Rectal smooth muscle tissue (tissue), 1 donor: ENCODE results near the gene PKNOX2.
A peak's percentile ranks its signal among the peaks of the same experiment; 100 is the strongest.

Source experiments
- H3K27ac ChIP-seq: one replicate; pipeline ENCODE4 v1.7.0; 2013; ENCODE audit warnings: low read depth, low read length, inconsistent platforms
- H3K27me3 ChIP-seq: one replicate; pipeline ENCODE4 v1.7.0; 2013; ENCODE audit warnings: low read length; ENCODE audit not compliant: control insufficient read depth, insufficient read depth
- H3K36me3 ChIP-seq: one replicate; pipeline ENCODE4 v1.7.0; 2013; ENCODE audit warnings: low read length; ENCODE audit not compliant: control insufficient read depth, insufficient read depth
- H3K4me1 ChIP-seq: one replicate; pipeline ENCODE4 v1.7.0; 2013; ENCODE audit warnings: low read length; ENCODE audit not compliant: control insufficient read depth, insufficient read depth
- H3K4me3 ChIP-seq: one replicate; pipeline ENCODE4 v1.7.0; 2013; ENCODE audit warnings: low read length
- H3K9ac ChIP-seq: one replicate; pipeline ENCODE4 v1.7.0; 2013; ENCODE audit warnings: low read length

PKNOX2 gene

DNA sequence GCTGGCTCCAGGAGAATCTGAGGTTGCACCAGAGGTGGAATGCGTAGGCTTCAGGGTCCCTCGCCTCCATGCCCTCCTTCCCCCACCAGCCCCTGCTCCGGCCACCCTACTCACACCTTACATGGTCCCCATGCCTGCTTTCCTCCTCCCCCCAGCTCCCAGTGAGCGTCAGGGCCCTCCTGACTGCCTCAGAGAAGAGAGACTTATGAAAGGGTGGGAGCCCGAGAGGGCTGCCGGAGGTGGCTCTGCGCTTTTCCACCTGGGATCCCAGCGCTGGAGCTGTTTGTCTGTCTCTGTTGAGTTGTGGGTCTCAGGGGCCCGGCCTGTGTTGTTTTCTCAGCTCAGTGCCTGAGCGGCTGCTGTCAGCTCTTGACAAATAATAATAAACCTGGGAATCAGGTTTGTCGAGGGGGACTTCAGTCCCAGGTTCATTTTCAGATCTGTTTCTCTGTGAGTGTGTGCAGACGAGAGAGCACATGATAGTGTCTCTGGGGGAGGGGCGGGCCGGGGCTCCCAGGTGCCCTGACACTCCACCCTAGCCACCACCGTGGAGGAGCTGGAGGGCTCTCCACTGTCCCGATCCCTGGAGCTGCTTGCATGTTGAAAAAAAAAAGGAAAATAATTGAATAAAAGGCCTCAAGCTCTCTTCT, 177.9 kb downstream of the PKNOX2 start:
- Histone ChIP-seq H3K4me1 (peaks cover 2% of the 10 kb centered on the region), H3K36me3 (no peaks in the 10 kb centered on the region), H3K4me3 (no peak overlapping the region), H3K27me3 (no peaks in the 10 kb centered on the region), H3K9ac (no peak overlapping the region), H3K27ac (no peak overlapping the region)

DNA sequence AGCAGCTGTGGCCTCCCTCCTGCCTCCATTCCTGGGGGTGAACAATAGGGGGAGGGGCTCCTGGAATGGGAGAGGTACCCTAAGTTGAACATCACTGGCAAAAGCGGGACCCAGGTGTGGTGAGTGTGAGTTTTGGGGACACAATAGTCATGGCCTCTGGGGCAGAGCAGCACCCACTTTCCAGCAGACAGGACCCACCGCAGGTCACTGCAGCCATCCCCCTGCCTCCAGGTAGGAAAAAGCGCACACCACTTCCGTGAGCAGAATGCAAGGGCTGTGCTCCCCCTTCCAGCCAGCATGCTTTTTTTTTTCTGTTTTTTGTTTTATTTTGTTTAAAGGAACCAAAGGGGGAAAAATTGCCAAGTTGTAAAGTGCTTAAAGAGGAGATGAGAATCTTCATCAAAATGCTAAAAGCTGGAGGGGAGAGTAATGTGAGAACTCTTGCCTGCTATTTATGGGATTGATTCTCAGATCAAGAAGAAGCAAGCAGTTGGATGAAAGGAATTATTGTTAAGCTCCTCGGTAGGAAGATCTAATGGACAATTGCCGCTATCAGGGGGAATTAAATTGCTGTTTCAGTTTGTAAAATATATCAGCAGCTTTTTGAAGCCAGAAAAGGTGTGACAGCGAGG, 178.7 kb downstream of the PKNOX2 start:
- H3K4me1 ChIP-seq = peaks cover 2% of the 10 kb centered on the region
- no peak overlapping the region for H3K9ac ChIP-seq
- no peaks in the 10 kb centered on the region for H3K36me3 ChIP-seq
- H3K27me3 ChIP-seq = no peaks in the 10 kb centered on the region
- H3K4me3 ChIP-seq = no peak overlapping the region
- no peak overlapping the region for H3K27ac ChIP-seq

DNA sequence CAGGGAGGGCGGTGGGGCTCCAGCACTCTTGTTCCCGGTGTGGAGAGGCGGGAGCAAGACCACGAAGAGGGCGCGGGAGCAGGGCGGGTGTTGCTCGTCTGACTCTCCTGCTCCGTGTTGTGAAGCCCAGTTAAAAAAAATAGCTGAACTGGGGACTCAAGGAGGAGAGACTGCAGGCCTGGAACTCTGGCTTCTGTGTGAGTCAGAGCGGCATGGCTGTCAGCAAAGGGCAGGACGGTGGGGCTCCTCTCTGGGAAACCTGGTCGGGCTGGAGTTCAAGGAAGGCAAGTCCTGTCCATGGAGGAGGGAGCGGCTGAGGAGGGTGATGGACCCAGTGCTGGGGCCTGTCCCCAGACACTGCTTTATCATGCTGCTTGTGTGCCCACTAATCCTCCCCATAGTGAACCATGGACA, 179.2 kb downstream of the PKNOX2 start:
- Histone ChIP-seq H3K27me3 (no peaks in the 10 kb centered on the region), H3K36me3 (no peaks in the 10 kb centered on the region), H3K27ac (no peak overlapping the region), H3K4me3 (no peak overlapping the region), H3K4me1 (peaks cover 2% of the 10 kb centered on the region), H3K9ac (no peak overlapping the region)

DNA sequence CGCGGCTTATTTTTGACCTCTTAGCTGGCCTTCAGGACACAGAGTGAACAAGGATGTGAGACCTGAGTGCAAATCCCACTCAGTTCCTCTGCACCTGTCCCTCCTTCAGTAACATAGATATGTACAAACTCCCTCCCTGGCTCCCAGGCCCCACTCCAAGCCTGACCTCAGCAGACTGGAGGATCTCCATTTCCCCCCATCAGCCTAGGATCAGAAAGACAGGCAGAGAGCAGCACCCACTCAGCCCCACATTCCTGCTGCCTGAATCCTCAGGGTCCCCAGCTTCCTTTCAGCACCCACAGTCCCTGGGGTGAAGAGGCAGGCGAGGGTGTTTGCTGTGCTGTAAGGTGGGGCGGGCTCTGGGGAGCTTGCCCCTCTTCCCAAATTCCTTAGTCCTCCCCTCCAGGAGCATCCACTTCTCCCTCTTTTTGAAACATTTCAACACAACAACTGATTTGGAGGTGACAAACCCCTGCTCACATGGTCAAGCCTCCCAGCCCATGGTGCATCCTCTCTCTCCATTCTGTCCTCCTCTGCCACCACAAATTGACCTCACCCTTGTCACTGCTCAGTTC, 180.4 kb downstream of the PKNOX2 start:
- Histone ChIP-seq H3K9ac (peak overlapping the region; percentile 9), H3K4me3 (no peak overlapping the region), H3K27ac (no peak overlapping the region), H3K36me3 (no peaks in the 10 kb centered on the region), H3K27me3 (no peaks in the 10 kb centered on the region), H3K4me1 (peaks cover 2% of the 10 kb centered on the region)

DNA sequence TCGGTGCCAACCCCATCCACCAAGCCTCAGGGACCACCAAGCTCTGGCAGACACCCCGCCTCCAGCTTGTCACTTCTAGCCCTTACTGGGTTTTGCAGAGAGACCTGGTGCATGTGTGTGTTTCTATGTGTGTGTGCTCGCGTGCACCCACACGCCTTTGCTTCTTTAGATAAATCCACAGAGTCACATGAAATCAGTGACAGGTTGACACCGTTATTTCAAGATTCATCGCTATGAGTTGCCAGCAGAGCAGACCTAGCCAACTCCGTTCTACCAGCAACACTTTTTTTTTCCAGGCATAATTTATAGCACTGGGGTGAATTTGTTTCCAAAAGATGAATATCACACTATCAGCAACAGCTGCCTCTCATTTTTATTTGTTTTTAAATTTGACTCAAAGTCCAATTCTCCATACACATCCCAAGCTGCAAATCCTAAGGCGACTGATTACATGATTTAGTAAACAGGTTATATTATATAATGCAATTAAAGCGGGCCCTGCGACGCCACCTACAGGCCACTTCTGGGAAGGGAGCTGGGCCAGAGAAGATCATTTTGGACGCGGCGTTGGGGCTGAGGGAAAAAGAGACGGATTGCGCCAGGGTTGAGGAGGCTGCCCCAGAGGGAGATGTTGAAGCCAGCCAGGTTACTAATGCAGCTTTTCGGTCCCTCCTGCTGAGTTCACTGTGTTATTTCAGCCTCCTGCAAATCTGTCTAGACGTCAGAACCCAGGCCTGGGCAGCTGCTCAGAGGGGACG, 181.0 kb downstream of the PKNOX2 start:
- no peak overlapping the region for H3K9ac ChIP-seq

DNA sequence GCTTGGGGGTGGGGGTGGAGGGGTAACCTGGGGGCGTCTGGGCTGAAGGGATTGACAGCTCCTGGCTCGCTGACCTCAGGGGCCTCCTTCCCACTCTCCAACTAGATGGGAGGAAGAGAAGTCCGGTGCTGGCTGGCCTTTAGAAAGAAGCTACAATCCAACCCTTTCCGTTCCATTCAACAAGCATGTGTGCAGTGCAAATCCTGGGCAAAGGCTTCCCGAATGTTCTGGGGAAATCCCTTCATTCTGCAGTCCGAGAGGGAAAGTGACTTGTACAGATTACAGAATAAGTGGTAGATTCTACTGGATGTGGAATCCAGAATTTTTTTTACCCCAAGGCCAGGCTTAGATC, 181.6 kb downstream of the PKNOX2 start:
- H3K27me3 ChIP-seq = no peaks in the 10 kb centered on the region
- H3K9ac ChIP-seq = no peak overlapping the region
- H3K4me3 ChIP-seq = no peak overlapping the region
- no peaks in the 10 kb centered on the region for H3K36me3 ChIP-seq
- peaks cover 2% of the 10 kb centered on the region for H3K4me1 ChIP-seq
- H3K27ac ChIP-seq = no peak overlapping the region

More for the DNA sequence above, 181.0 kb downstream of the PKNOX2 start:
- Histone ChIP-seq H3K4me1 (peaks cover 2% of the 10 kb centered on the region), H3K36me3 (no peaks in the 10 kb centered on the region), H3K4me3 (no peak overlapping the region), H3K27me3 (no peaks in the 10 kb centered on the region), H3K27ac (no peak overlapping the region)

DNA sequence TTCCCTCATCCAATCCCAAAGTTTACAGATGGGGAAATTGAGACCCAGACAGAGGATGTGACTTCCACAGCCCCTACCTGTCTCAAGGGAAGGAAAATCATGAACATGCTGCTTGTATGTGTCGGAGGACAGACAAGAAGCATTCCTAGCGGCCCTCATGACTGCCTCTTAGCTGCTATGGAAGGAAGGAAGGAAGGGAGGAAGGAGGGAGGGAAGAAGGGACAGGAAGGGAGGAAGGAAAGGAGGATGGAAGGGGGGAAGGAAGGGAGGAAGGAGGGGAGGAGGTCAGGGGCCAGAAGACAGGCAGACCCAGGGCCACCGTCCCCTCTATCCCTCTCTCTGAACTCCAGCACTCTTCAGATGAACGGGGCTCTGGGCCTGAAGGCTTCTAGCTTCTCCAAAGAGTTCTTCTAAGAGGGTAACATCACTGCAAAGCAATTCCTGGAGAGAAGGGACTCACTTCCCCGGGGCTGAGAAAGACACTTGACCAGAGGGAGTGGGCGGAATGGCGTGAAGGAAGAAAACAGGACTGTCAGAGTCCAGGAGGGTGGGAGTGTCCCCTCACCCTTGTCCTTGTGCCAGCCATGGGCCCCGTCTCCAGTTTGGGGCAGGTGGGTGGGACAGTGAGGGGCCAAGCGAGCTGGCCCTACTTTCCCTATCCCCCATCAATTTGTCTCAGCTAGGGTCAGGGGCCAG, 182.2 kb downstream of the PKNOX2 start:
- Histone ChIP-seq H3K4me3 (no peak overlapping the region), H3K27ac (peak overlapping the region; percentile 28), H3K4me1 (peaks cover 2% of the 10 kb centered on the region), H3K36me3 (no peaks in the 10 kb centered on the region), H3K9ac (no peak overlapping the region), H3K27me3 (no peaks in the 10 kb centered on the region)

DNA sequence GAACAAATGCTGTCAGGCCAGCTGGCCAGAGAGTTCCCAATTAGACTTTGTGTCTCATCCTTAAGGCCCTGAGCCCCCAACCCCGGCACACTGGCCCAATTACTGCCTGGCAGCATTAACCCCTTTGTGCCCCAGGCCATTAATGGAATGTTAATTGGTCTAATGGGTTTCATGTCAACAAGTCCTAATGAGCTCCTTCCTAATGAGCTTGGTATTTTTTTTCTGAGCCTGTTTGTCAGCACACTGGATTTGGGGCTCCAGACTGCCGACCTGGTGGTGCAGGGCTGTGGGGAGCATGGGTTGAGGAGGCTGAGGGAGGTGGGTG, 182.7 kb downstream of the PKNOX2 start:
- Histone ChIP-seq H3K4me3 (no peak overlapping the region), H3K4me1 (peaks cover 2% of the 10 kb centered on the region), H3K27ac (no peak overlapping the region)

DNA sequence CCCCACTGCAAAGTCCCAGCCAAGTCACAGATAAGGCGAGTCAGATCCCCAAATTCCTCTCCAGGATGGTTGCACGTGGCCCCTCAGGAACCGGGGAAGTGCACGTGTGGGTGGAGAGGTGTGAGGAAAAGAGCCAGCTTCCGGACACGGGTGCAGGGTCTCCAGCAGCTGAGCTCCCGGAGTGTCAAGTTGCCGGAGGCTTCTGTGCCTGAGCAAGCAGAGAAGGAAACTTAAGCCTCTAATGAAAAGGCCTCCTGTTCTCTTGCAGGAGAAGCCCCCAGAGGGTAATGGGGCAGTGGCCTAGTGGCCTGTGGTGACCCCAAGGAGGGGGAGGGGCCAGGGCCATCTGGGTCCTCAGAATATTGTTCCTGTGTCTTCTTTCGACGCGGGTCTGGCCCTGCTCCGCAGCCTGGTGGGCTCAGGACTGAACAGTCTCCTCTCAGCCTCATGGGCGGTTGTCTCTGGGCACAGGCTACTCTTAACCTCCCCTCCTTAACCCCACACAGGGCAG, 183.6 kb downstream of the PKNOX2 start:
- H3K4me1 ChIP-seq = peaks cover 2% of the 10 kb centered on the region
- H3K9ac ChIP-seq = no peak overlapping the region
- H3K4me3 ChIP-seq = no peak overlapping the region
- H3K36me3 ChIP-seq = no peaks in the 10 kb centered on the region
- no peak overlapping the region for H3K27ac ChIP-seq
- no peaks in the 10 kb centered on the region for H3K27me3 ChIP-seq

More for the DNA sequence above, 182.7 kb downstream of the PKNOX2 start:
- H3K36me3 ChIP-seq = no peaks in the 10 kb centered on the region
- no peaks in the 10 kb centered on the region for H3K27me3 ChIP-seq
- H3K9ac ChIP-seq = no peak overlapping the region

DNA sequence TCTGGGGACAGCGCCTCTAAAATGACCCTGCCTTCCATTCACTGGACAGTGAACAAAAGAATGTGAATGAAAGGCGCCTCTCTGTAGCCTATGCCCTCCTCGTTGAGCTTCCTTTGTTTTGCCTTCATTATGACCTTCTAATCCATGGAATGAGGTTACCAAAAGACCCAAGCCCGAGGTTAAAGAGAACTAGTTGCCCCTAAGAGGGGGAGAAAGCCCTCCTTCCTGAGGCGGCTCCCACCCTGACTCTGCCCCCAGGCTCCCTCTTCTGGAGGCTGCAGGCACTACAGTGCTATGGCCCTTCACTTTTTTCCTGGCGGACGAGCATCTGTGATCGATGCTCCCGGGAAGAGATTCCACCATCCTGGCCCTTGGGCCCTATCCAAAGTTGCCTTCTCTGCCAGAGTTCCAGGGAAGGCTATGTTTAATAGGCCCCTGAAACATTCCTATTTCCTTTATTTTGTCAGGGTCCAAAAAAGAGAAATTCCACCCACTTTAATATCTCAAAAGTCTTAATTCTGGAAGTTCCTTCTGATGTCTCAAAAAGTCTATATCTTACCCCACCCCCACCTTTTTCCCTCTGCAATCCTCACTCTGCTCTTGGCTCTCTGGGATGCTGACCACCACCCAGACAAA, 184.2 kb downstream of the PKNOX2 start:
- peaks cover 2% of the 10 kb centered on the region for H3K4me1 ChIP-seq
- no peak overlapping the region for H3K4me3 ChIP-seq
- no peak overlapping the region for H3K9ac ChIP-seq
- no peaks in the 10 kb centered on the region for H3K36me3 ChIP-seq
- H3K27ac ChIP-seq = no peak overlapping the region
- no peaks in the 10 kb centered on the region for H3K27me3 ChIP-seq

DNA sequence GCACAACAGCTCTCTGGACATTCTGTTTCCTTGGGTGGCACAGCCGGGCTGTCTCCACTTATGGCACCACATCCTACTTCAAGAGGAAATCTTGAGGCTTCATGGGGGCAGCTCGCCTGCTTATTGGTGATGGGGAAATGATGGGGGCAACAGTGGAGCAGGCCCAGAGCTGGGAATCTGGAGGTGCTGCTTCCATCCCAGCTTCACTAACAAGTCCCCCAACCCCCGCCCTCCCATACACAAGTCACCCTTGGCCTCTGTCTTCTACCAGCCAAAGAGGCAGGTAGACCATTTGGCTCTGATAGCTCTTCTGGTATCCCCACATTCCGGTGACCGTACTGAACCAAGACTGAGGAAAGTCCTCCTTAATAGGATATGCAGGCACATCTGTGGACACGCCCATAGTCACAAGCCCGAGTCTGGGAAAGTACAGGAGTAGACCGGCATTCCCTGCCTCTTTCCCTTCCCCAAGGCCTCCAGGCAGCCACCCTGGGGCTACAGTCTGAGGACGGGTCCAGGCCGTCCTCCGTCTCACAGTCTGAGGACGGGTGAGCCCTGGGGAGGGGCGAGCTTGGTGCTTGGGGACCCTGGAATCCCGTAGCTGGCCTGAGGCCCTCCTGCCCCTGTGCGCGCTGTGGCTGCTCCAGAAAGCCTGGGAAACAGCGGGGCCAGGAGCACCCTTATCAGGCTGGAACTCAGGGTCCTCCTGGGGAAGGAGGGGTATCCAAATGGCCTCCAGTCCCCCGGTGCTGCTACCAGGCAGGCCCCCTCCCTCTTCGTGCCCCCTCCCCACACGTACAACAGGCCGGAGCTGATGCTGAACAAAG, 185.9 kb downstream of the PKNOX2 start:
- no peak overlapping the region for H3K4me3 ChIP-seq
- no peaks in the 10 kb centered on the region for H3K27me3 ChIP-seq
- H3K36me3 ChIP-seq = no peaks in the 10 kb centered on the region
- peaks cover 2% of the 10 kb centered on the region for H3K4me1 ChIP-seq
- no peak overlapping the region for H3K27ac ChIP-seq
- no peak overlapping the region for H3K9ac ChIP-seq
